Measurements from ENCODE around the gene RBM10. TPM values are rescaled to one million over a fixed set of nuclear protein-coding genes. Genes with fewer than 3 reads are reported as not detected.

The RBM10 gene
- total RNA-seq, 4 donors from 2014 or later, result 25.3 to 38.4 (median 29.8) TPM

DNA sequence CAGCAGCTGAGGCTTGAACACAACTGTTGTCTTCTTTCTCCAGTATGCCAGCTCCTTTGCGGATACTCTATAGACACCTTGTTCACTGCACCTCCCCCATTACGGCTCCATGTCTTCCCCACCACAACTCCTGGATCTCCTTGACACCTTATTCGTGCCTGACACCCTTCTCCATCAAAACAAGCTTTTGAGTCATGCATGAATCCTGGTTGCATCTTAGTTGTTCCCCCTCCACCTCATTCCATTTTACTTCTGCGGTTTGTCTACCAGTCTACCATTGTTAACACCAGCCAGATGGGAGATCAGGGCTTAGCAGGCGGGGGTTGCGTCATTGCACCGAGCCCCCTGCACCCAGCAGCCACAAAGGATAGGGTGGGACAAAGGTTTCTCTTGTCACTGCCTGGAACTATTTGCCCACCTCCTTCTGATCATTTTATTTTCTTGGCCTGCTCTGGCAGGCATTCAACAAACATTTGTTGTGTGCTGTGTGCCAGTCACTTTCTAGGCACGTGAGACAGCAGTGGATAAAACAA is 71.4 kb downstream of the RBM10 start:
- no peak for DNase-seq (ENCODE audit: extremely low spot score)
- intact Hi-C loops (cut with DNase I), result no loop called here
- peaks cover 18 to 53% (median 49%) of the 10 kb centered on the region in 4 donors for H3K36me3 ChIP-seq
- WGBS, result 84% methylated on average over 8 of the region's 8 CpGs
- TF ChIP-seq POLR2A (IDR thresholded peaks at IDR 0.05; ENCODE audit: low read depth) (no peak), EP300 (IDR thresholded peaks at IDR 0.05) (no peak), POLR2AphosphoS5 (IDR thresholded peaks at IDR 0.05) (no peak)
- TF ChIP-seq, protein P1, sequence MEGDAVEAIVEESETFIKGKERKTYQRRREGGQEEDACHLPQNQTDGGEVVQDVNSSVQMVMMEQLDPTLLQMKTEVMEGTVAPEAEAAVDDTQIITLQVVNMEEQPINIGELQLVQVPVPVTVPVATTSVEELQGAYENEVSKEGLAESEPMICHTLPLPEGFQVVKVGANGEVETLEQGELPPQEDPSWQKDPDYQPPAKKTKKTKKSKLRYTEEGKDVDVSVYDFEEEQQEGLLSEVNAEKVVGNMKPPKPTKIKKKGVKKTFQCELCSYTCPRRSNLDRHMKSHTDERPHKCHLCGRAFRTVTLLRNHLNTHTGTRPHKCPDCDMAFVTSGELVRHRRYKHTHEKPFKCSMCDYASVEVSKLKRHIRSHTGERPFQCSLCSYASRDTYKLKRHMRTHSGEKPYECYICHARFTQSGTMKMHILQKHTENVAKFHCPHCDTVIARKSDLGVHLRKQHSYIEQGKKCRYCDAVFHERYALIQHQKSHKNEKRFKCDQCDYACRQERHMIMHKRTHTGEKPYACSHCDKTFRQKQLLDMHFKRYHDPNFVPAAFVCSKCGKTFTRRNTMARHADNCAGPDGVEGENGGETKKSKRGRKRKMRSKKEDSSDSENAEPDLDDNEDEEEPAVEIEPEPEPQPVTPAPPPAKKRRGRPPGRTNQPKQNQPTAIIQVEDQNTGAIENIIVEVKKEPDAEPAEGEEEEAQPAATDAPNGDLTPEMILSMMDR (IDR thresholded peaks at IDR 0.05), result no peak
- no peaks in the 10 kb centered on the region for H3K9me3 ChIP-seq
- H3K4me1 ChIP-seq, result peaks cover 24 to 40% (median 30%) of the 10 kb centered on the region in 4 donors
- no peaks in the 10 kb centered on the region for H3K27me3 ChIP-seq
- H3K4me3 ChIP-seq, result no peak overlapping the region
- H3K27ac ChIP-seq (replicated peaks in 1 of 4), result peak overlapping the region; percentile 81 to 97 (median 89)

DNA sequence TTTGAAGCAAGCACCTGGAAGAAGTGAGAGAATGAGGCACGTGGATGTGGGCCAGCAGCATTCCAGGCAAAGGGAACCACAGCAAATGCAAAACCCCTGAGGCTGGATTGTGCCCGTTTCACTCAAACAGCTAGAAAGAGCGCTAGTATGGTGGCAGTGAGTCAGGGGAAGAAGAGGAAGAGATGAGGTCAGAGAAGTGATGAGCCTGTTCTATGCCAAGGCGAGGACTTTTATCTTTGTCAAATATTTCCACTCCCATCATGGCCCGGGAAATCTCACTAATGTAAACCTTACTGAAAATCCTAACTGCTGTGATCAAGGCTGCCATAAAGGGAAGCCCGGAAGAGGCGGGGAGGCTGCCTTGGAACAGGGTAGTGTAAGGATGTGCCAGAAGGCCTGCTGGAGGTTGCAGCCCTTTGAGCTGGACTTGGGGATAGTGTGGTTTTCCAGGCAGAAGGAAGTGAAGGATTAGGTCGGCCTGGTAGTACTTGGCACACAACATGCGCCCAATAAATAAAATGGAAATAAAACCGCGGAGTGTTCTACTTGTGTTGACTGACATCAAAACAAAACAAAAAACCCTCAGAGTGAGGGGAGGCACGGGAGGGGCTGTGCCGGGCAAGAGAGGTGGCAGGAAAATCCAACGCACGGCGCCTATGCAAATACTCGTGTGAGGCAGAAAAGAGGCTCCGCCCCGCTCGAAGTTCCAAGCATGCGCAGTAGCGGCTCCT is 72.3 kb downstream of the RBM10 start:
- Histone ChIP-seq H3K36me3 (peaks cover 11 to 44% (median 41%) of the 10 kb centered on the region in 4 donors), H3K27me3 (no peaks in the 10 kb centered on the region), H3K9me3 (no peaks in the 10 kb centered on the region), H3K4me1 (peaks cover 24 to 45% (median 33%) of the 10 kb centered on the region in 4 donors), H3K27ac (replicated peaks in 1 of 4) (peak overlapping the region; percentile 81 to 97 (median 89)), H3K4me3 (peak overlapping the region; percentile 34 to 90 (median 56))
- WGBS, result 18% methylated on average over 22 of the region's 22 CpGs
- intact Hi-C loops (cut with DNase I), result no loop called here
- TF ChIP-seq EP300 (IDR thresholded peaks at IDR 0.05), result no peak
- peak; percentile 75 to 79 for TF ChIP-seq POLR2AphosphoS5 (IDR thresholded peaks at IDR 0.05)
- TF ChIP-seq POLR2A (IDR thresholded peaks at IDR 0.05; ENCODE audit: low read depth), result no peak
- TF ChIP-seq, protein P1 (IDR thresholded peaks at IDR 0.05), result no peak
- no peak for DNase-seq (ENCODE audit: extremely low spot score)

DNA sequence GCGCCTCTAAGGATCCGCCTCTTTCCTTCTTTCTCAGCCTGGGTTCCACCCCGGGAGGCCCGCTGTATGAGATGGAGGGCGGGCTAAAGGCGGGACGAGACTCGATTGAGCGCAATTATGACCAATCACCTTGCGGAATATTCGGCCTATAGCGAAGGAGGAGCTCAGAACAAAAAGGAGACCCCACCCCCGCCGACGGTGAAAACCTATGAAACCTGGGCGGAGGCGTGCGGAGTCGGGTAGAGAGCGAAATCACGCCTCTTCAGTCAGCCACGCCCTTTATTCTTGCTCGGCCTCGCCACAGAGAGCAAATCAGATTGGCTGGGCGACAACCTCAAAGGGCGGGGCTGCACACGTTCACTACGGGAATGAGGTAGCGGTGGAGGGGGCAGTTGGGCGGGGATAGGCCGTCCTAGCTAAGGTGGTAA is 72.8 kb downstream of the RBM10 start:
- Histone ChIP-seq H3K36me3 (peaks cover 5 to 39% (median 35%) of the 10 kb centered on the region in 4 donors), H3K27ac (replicated peaks in 1 of 4) (peak overlapping the region; percentile 96 to 97 (median 96)), H3K4me3 (peak overlapping the region; percentile 73 to 90 (median 81)), H3K27me3 (no peaks in the 10 kb centered on the region), H3K9me3 (no peaks in the 10 kb centered on the region), H3K4me1 (peaks cover 24 to 45% (median 33%) of the 10 kb centered on the region in 4 donors)
- intact Hi-C loops (cut with DNase I), result no loop called here
- peak in 1 of 2 donors; percentile 57 for TF ChIP-seq POLR2AphosphoS5 (IDR thresholded peaks at IDR 0.05)
- TF ChIP-seq EP300 (IDR thresholded peaks at IDR 0.05), result no peak
- TF ChIP-seq POLR2A (IDR thresholded peaks at IDR 0.05; ENCODE audit: low read depth), result no peak
- TF ChIP-seq, protein P1 (IDR thresholded peaks at IDR 0.05), result no peak
- WGBS, result 7% methylated on average over 31 of the region's 31 CpGs
- peak; percentile 98 for DNase-seq (ENCODE audit: extremely low spot score)

DNA sequence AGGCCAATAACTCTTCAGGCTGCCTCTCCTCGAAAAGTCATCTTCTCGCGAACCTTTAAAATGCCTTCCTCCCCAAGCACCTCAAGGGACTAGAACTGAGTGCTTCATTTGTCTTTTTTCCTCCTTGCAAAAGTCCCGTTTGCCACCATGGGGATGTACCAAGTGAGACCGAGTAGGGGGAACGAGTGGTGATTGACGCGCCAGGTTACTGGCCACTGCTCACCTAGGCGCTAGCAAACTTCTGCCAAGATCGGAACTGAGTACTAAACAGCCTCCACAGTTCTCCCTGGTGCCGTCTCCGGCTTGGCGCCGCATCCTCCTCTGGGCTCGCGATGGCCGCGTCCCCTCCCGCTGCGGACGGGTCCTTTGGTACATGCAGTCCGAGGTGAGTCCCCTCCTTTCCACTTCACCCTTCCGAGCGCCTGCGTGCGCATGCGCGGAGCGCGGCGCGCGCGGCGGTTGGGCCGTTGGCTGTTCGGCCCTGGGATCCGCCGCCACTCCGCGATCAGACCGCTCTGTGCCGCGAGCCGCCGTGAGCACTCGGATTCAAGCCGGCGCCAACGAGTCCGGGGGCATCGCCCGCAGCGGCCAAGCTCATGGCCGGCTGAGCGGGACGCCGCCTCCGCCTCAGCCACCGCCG is 73.4 kb downstream of the RBM10 start, which contains the start of gene CDK16:
TSS of gene CDK16 (plus strand) at position 402 of the 640 bp plus-strand sequence. CDS start 4,877 bp downstream, outside the sequence.
- TF ChIP-seq POLR2A (IDR thresholded peaks at IDR 0.05; ENCODE audit: low read depth) (peak; percentile 83), EP300 (IDR thresholded peaks at IDR 0.05) (no peak), POLR2AphosphoS5 (IDR thresholded peaks at IDR 0.05) (peak; percentile 93 to 95)
- TF ChIP-seq, protein P1 (IDR thresholded peaks at IDR 0.05), result no peak
- intact Hi-C loops (cut with DNase I), result no loop called here
- H3K9me3 ChIP-seq, result no peaks in the 10 kb centered on the region
- under 1% methylated on average over 17 of the region's 61 CpGs for WGBS
- H3K27ac ChIP-seq (replicated peaks in 1 of 4), result peak within 1 kb of the TSS; percentile 96 to 97 (median 96)
- peak within 1 kb of the TSS; percentile 73 to 90 (median 81) for H3K4me3 ChIP-seq
- peaks cover under 1 to 39% (median 34%) of the 10 kb centered on the region in 4 donors for H3K36me3 ChIP-seq
- peaks cover 24 to 45% (median 33%) of the 10 kb centered on the region in 4 donors for H3K4me1 ChIP-seq
- peak; percentile 92 for DNase-seq (ENCODE audit: extremely low spot score)
- H3K27me3 ChIP-seq, result no peaks in the 10 kb centered on the region
